Activated CD4-positive, alpha-beta T cell treated with anti-CD3 and anti-CD28 coated beads for 1 hour (primary cell): Measurements from ENCODE around the gene ASB5.
"Not testable (repeated sequence)": the region's sequence is repeated elsewhere in the genome, so short reads cannot be mapped to it uniquely, and the experiment has no call there.

Source experiments
- DNase-seq: peaks from one replicate; pipeline ENCODE4 v3.0.0-alpha.2; 2020

Gene ASB5

GRCh38 chr4:176268963-176269362, at the start of gene ASB5:
ASB5 (minus strand) TSS chr4:176269222; CDS start chr4:176269108, 114 bp downstream.
- DNase-seq, result no peak

GRCh38 chr4:176313596-176314336, 44.7 kb upstream of the ASB5 start:
- DNase-seq, result no peak

GRCh38 chr4:176309772-176310171, 40.8 kb upstream of the ASB5 start:
- DNase-seq, result no peak

- no peak for DNase-seq
Measured at GRCh38 chr4:176309046-176309445, 40.0 kb upstream of the ASB5 start.

- DNase-seq, result no peak
Measured at GRCh38 chr4:176308441-176308840, 39.4 kb upstream of the ASB5 start.

GRCh38 chr4:176307666-176307930, 38.6 kb upstream of the ASB5 start:
- no peak for DNase-seq

GRCh38 chr4:176306837-176307665, 38.0 kb upstream of the ASB5 start:
- DNase-seq, result no peak

- DNase-seq, result no peak
Measured at GRCh38 chr4:176303938-176304337, 34.9 kb upstream of the ASB5 start.

GRCh38 chr4:176302283-176303275, 33.6 kb upstream of the ASB5 start:
- DNase-seq, result no peak

GRCh38 chr4:176300565-176300964, 31.5 kb upstream of the ASB5 start:
- DNase-seq, result no peak

- DNase-seq, result no peak
Measured at GRCh38 chr4:176300036-176300435, 31.0 kb upstream of the ASB5 start.

- DNase-seq, result no peak
Measured at GRCh38 chr4:176298664-176299063, 29.6 kb upstream of the ASB5 start.

- not testable (repeated sequence) for DNase-seq
Measured at GRCh38 chr4:176295907-176296306, 26.9 kb upstream of the ASB5 start.

GRCh38 chr4:176293660-176294059, 24.6 kb upstream of the ASB5 start:
- no peak for DNase-seq

GRCh38 chr4:176292920-176293319, 23.9 kb upstream of the ASB5 start:
- no peak for DNase-seq

- no peak for DNase-seq
Measured at GRCh38 chr4:176291748-176292147, 22.7 kb upstream of the ASB5 start.

- no peak for DNase-seq
Measured at GRCh38 chr4:176290520-176290919, 21.5 kb upstream of the ASB5 start.

- no peak for DNase-seq
Measured at GRCh38 chr4:176289561-176289960, 20.5 kb upstream of the ASB5 start.

GRCh38 chr4:176288020-176288419, 19.0 kb upstream of the ASB5 start:
- DNase-seq, result no peak

- no peak for DNase-seq
Measured at GRCh38 chr4:176287546-176287945, 18.5 kb upstream of the ASB5 start.

GRCh38 chr4:176286728-176287127, 17.7 kb upstream of the ASB5 start:
- DNase-seq, result no peak

GRCh38 chr4:176279560-176279959, 10.5 kb upstream of the ASB5 start:
- DNase-seq, result not testable (repeated sequence)
